Measurements from ENCODE around the gene RASD2.
A peak's percentile ranks its signal among the peaks of the same experiment; 100 is the strongest.

The RASD2 gene

GRCh38 chr22:35578836-35579575 lies 38.4 kb downstream of the RASD2 start:
- DNase-seq (ENCODE audit: low spot score): no peak
- TF ChIP-seq, protein P1, sequence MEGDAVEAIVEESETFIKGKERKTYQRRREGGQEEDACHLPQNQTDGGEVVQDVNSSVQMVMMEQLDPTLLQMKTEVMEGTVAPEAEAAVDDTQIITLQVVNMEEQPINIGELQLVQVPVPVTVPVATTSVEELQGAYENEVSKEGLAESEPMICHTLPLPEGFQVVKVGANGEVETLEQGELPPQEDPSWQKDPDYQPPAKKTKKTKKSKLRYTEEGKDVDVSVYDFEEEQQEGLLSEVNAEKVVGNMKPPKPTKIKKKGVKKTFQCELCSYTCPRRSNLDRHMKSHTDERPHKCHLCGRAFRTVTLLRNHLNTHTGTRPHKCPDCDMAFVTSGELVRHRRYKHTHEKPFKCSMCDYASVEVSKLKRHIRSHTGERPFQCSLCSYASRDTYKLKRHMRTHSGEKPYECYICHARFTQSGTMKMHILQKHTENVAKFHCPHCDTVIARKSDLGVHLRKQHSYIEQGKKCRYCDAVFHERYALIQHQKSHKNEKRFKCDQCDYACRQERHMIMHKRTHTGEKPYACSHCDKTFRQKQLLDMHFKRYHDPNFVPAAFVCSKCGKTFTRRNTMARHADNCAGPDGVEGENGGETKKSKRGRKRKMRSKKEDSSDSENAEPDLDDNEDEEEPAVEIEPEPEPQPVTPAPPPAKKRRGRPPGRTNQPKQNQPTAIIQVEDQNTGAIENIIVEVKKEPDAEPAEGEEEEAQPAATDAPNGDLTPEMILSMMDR (conservative IDR thresholded peaks at IDR 0.05; ENCODE audit: low read depth): no peak
- ChIA-PET POLR2A (ENCODE audit: low non-redundant PET) (no interaction called here), CTCF (no interaction called here)
- no peak overlapping the region for H3K27ac ChIP-seq

DNA sequence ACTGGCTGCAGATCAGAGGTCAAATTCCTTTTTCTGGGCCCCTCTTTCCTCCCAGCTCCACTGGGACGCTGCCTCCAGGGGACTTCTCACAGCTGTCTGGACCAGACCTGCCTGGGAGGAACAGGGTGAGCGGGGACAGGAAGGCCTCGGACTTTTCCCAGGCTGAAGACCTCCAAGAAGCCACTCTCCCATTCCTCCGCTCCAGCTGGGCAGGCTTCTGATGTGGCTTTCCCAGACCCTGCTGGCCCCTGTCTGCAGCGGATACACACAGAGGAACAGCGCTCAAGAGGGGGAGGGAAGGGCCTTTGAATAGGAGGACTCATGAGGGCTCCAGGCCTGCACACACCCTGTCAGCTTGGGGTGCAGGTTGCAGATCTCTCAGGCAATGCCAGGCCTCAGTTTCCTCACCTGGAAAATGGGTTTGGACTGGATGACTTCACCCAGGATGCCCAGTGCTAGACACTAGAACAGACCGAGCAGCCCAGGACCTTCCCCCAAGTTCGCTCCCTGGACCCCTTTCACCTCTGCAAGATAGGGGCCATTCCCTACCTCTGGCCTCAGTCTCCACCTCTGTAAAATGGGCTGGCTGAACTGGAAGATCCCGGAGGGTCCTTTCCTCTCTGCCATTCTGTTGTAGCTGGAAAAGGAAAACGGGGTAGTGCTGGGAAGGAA lies 39.9 kb downstream of the RASD2 start:
- ChIA-PET CTCF (no interaction called here), POLR2A (ENCODE audit: low non-redundant PET) (no interaction called here)
- H3K27ac ChIP-seq: no peak overlapping the region
- DNase-seq (ENCODE audit: low spot score): no peak
- TF ChIP-seq, protein P1 (conservative IDR thresholded peaks at IDR 0.05; ENCODE audit: low read depth): no peak

- TF ChIP-seq, protein P1 (conservative IDR thresholded peaks at IDR 0.05; ENCODE audit: low read depth): no peak
- CTCF ChIA-PET: no interaction called here
- no peak for DNase-seq (ENCODE audit: low spot score)
- POLR2A ChIA-PET (ENCODE audit: low non-redundant PET): no interaction called here
- no peak overlapping the region for H3K27ac ChIP-seq
Observed at GRCh38 chr22:35581023-35581413, 40.4 kb downstream of the RASD2 start.

DNA sequence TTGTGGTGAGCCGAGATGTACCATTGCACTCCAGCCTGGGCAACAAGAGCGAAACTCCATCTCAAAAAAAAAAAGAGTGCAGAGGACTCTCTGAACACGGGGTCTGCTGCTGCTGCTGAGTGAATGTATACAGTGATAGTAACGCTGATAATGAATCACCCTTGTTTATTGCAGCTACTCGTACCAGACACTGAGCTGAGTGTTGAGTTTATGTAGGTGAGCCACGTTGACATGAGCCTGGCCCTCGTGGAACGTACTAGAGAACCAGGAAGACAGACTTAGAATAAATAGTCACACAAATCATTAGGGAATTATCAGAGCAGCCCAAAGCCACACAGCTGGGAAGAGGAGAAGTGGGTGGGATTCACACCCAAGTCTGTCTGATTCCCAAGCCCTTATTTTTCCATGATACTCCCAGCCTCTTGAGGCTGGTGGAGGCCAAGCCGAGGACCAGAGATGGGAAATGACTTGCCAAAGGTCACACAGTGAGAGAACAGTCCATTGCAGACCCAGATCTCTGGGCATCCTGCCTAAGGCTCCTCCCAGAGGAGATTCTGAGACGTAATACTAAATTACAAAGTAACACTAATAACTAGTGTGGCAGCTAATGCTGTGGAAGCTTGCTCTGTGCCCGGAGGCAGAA lies 41.7 kb downstream of the RASD2 start:
- TF ChIP-seq, protein P1 (conservative IDR thresholded peaks at IDR 0.05; ENCODE audit: low read depth): no peak
- H3K27ac ChIP-seq: no peak overlapping the region
- no peak for DNase-seq (ENCODE audit: low spot score)
- ChIA-PET CTCF (interaction anchor here (2.5 kb wide), 1 partner anchor 152 kb away, joined by 10 read pairs; no protein-coding TSS in a partner anchor), POLR2A (ENCODE audit: low non-redundant PET) (no interaction called here)

- H3K27ac ChIP-seq: no peak overlapping the region
- TF ChIP-seq, protein P1 (conservative IDR thresholded peaks at IDR 0.05; ENCODE audit: low read depth): peak; percentile 95
- ChIA-PET POLR2A (ENCODE audit: low non-redundant PET) (no interaction called here), CTCF (interaction anchor here (0.5 to 2.5 kb wide), 5 partner anchors 38 to 253 kb away, joined by 3 to 10 read pairs (median 3); no protein-coding TSS in a partner anchor)
- DNase-seq (ENCODE audit: low spot score): peak; percentile 79
Observed at GRCh38 chr22:35582861-35583670, 42.4 kb downstream of the RASD2 start.

DNA sequence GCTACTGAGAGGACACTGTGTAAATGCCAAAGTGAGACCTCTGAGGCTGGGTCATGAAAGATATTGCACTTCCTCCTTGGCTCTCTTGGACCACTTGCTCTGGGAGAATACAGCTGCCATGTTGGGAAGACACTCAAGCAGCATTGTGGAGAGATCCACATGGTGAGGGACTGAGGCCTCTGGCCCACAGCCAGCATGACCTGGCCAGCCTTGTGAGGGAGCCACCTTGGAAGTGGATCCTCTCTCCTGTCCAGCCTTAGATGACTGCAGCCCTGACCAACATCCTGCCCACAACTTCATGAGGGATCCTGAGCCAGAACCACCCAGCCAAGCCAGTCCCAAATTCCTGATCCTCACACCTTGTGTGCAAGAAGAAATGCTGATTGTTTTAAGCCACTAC lies 46.1 kb downstream of the RASD2 start:
- TF ChIP-seq, protein P1 (conservative IDR thresholded peaks at IDR 0.05; ENCODE audit: low read depth): no peak
- CTCF ChIA-PET: no interaction called here
- POLR2A ChIA-PET (ENCODE audit: low non-redundant PET): no interaction called here
- H3K27ac ChIP-seq: no peak overlapping the region
- no peak for DNase-seq (ENCODE audit: low spot score)
